Stimulated activated CD8-positive, alpha-beta memory T cell treated with anti-CD3 and anti-CD28 coated beads, Interleukin-12 subunit alpha, Interleukin-12 subunit beta, amount 100 ng/mL, for 4 hours (primary cell): ENCODE data around the gene ITGAL.

ENCODE experiments used
- DNase-seq: peaks from one replicate; pipeline ENCODE4 v3.0.0-alpha.2; 2020; ENCODE audit warnings: low read depth

Gene ITGAL

GRCh38 chr16:30567160-30567990 is 94.8 kb downstream of the ITGAL start:
- DNase-seq, result peak; percentile 40

- no peak for DNase-seq
These were observed 95.6 kb downstream of the ITGAL start for GRCh38 chr16:30567991-30568638.

GRCh38 chr16:30569281-30569680 is 96.7 kb downstream of the ITGAL start:
- no peak for DNase-seq

GRCh38 chr16:30569746-30570635 is 97.4 kb downstream of the ITGAL start:
- DNase-seq, result no peak

GRCh38 chr16:30570636-30571444 is 98.3 kb downstream of the ITGAL start:
- no peak for DNase-seq

DNA sequence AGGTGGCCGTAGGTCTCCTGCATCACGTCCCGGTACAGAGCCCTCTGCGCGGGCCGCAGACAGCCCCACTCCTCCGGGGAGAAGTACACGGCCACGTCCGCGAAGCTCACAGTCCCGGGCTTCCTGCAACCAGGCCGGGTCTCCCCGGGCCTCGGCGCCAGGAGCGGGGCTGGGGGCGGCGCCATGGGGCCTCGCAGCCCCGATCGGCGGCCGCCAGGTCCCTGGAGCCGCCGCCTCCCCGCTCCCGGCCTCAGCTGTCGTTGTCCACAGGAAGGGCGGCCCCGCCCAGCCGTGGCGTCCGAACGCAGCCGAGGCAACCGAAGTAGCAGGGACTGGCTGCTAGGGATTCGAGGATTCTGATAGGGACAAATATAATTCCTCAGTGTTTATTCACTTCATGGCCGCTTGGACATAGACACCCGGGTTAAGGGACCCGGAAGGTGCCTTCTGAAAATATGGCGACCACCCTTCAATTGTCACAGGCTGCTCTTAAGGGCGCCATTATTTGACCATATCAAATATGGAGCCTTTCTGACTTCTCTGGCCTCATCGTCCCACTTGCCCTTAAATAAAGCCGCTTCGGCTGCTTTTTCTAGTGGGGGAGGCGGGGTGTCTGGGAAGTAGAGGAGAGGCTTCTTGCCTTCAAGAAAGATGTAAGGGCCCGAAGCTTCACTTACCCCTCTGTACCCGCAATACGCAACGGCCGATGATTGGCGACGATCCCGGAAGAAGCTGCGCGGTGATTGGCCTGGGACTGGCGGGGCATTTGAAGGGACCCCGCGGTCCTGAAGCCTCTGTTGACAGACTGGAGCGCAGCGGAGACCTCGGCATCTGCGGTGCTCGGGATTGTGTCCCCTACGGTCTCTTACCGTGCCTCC is 99.1 kb downstream of the ITGAL start, which contains the start of gene ZNF688:
Gene ZNF688, minus strand, starts transcription at position 270 of the 878 bp plus-strand sequence. Its CDS starts 85 bp downstream, at position 185.
- DNase-seq, result peak; percentile 87
